ENCODE results near the gene ANTXR1. TPM values are rescaled to one million over a fixed set of nuclear protein-coding genes. Genes with fewer than 3 reads are reported as not detected.

The ANTXR1 gene
- total and polyA plus RNA-seq, 2 experiments from 2014 or later, result 24.0 to 36.0 TPM

DNA sequence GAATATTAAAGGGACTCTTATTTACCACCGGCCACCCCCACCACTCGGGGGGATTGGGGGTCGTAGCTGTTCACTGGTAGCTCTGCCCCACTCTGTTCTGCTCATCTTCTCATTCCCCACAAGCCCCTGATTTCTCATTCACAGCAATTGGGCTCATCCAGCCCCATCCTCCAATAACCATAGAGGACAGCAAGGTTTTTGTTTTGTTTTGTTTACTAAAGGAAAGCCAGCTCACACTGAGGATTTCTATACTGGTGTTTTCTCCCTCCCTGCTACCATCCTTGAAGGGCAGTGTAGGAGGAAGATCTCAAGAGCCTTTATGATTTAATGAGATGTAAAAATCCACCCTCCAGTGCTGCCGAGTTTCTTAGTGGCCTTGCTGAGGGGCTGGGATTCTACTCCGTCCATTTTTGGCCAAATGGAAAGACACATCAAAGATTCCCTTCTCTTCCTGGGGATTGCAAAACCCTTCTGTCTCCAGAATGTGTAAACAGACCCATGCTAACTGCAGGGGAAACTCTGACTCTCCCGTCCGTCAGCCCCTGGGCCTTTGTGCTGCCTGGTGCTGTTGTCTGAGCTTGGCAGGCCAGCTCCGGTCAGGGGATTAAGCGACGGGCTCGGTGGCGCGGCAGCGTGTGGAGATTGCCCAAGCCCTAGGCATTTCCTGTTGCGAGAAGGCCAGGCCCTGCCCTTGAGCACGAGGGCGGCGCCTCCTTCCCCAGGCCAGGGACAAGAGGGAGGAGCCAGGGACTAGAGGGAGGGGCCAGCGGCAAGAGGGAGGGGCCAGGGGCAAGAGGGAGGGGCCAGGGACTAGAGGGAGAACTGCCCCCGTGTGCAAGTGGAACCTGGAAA lies 165.0 kb downstream of the ANTXR1 start:
- Histone ChIP-seq H3K4me3 (no peak overlapping the region), H3K4me1 (ENCODE audit: low read depth) (peaks cover 13% of the 10 kb centered on the region), H3K27me3 (no peaks in the 10 kb centered on the region), H3K36me3 (peaks cover 2% of the 10 kb centered on the region), H3K27ac (no peak overlapping the region), H3K9me3 (ENCODE audit: low read depth) (no peaks in the 10 kb centered on the region)
- peak; percentile 41 to 99 for DNase-seq (ENCODE audit: low read depth in 1 of 2, low spot score in 1 of 2)
- no peak for TF ChIP-seq CTCF (IDR thresholded peaks at IDR 0.05; ENCODE audit: low read depth, low read length)

DNA sequence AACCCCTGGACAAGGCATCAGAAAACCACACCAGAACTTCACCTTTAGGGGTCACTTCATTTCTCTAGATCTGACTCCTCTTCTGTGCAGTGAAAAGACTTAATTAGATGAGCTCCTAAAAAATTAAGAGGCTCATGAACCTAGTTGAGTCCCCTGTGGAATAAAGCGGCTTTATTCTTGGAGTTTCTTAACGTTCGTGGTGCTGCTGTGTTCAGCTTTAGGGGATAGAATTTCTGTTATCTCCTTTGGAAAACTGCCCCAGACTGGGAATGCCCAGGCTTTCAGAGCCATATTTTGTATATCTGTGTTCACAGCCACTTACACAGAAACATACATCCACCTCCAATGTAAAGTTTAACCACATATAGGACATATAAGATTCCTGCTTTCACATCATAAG lies 165.8 kb downstream of the ANTXR1 start:
- Histone ChIP-seq H3K4me1 (ENCODE audit: low read depth) (peaks cover 13% of the 10 kb centered on the region), H3K27me3 (no peaks in the 10 kb centered on the region), H3K27ac (no peak overlapping the region), H3K9me3 (ENCODE audit: low read depth) (no peaks in the 10 kb centered on the region), H3K36me3 (peaks cover 4% of the 10 kb centered on the region), H3K4me3 (no peak overlapping the region)
- DNase-seq (ENCODE audit: low read depth in 1 of 2, low spot score in 1 of 2), result no peak
- no peak for TF ChIP-seq CTCF (IDR thresholded peaks at IDR 0.05; ENCODE audit: low read depth, low read length)

GRCh38 chr2:69180227-69180626 lies 167.2 kb downstream of the ANTXR1 start:
- no peak for TF ChIP-seq CTCF (IDR thresholded peaks at IDR 0.05; ENCODE audit: low read depth, low read length)
- no peak for DNase-seq (ENCODE audit: low read depth in 1 of 2, low spot score in 1 of 2)
- H3K4me1 ChIP-seq (ENCODE audit: low read depth), result peaks cover 13% of the 10 kb centered on the region
- H3K36me3 ChIP-seq, result peaks cover 4% of the 10 kb centered on the region
- H3K4me3 ChIP-seq, result no peak overlapping the region
- H3K27ac ChIP-seq, result no peak overlapping the region
- H3K9me3 ChIP-seq (ENCODE audit: low read depth), result no peaks in the 10 kb centered on the region
- H3K27me3 ChIP-seq, result no peaks in the 10 kb centered on the region

GRCh38 chr2:69180974-69181373 lies 168.0 kb downstream of the ANTXR1 start:
- Histone ChIP-seq H3K4me1 (ENCODE audit: low read depth) (peaks cover 13% of the 10 kb centered on the region), H3K27ac (no peak overlapping the region)
- no peak for DNase-seq (ENCODE audit: low read depth in 1 of 2, low spot score in 1 of 2)

GRCh38 chr2:69181806-69182427 lies 168.9 kb downstream of the ANTXR1 start:
- Histone ChIP-seq H3K27ac (no peak overlapping the region), H3K4me3 (no peak overlapping the region), H3K27me3 (no peaks in the 10 kb centered on the region), H3K36me3 (peaks cover 9% of the 10 kb centered on the region), H3K4me1 (ENCODE audit: low read depth) (peaks cover 13% of the 10 kb centered on the region), H3K9me3 (ENCODE audit: low read depth) (no peaks in the 10 kb centered on the region)
- no peak for TF ChIP-seq CTCF (IDR thresholded peaks at IDR 0.05; ENCODE audit: low read depth, low read length)
- no peak for DNase-seq (ENCODE audit: low read depth in 1 of 2, low spot score in 1 of 2)

More at GRCh38 chr2:69180974-69181373, 168.0 kb downstream of the ANTXR1 start:
- Histone ChIP-seq H3K4me3 (no peak overlapping the region), H3K27me3 (no peaks in the 10 kb centered on the region), H3K9me3 (ENCODE audit: low read depth) (no peaks in the 10 kb centered on the region), H3K36me3 (peaks cover 8% of the 10 kb centered on the region)
- no peak for TF ChIP-seq CTCF (IDR thresholded peaks at IDR 0.05; ENCODE audit: low read depth, low read length)
